ENCODE data around the gene GLG1.
"Not testable (repeated sequence)": the region's sequence is repeated elsewhere in the genome, so short reads cannot be mapped to it uniquely, and the experiment has no call there.

GLG1 gene

GRCh38 chr16:74404148-74404933, 202.6 kb downstream of the GLG1 start:
- DNase-seq: not testable (repeated sequence)

GRCh38 chr16:74400238-74400637, 206.7 kb downstream of the GLG1 start:
- not testable (repeated sequence) for DNase-seq

GRCh38 chr16:74398212-74398895, 208.6 kb downstream of the GLG1 start:
- not testable (repeated sequence) for DNase-seq

Measured in activated CD4-positive, alpha-beta T cell treated with anti-CD3 and anti-CD28 coated beads, Interleukin-2, Interleukin-6, amounts not matched to agents 100 ng/mL and 50 ng/mL, durations not matched to agents 16 hours and 8 hours (primary cell).